ENCODE results near the gene SCN5A. TPM values are rescaled to one million over a fixed set of nuclear protein-coding genes. Genes with fewer than 3 reads are reported as not detected.

The SCN5A gene
- total RNA-seq, 1 experiment from 2014 or later, result 11.5 TPM

- no peak for TF ChIP-seq ELF1 (IDR thresholded peaks at IDR 0.05; ENCODE audit: borderline replicate concordance, low read depth)
- no peak for TF ChIP-seq ZNF274 (IDR thresholded peaks at IDR 0.05; ENCODE audit: low read depth, low read length)
- TF ChIP-seq RAD21 (IDR thresholded peaks at IDR 0.05; ENCODE audit: low read depth), result no peak
- TF ChIP-seq EZH2phosphoT487 (IDR thresholded peaks at IDR 0.05; ENCODE audit: borderline replicate concordance), result no peak
- no peak for TF ChIP-seq ATF3 (IDR thresholded peaks at IDR 0.05)
- no peak for TF ChIP-seq EZH2 (IDR thresholded peaks at IDR 0.05)
- no peak for TF ChIP-seq JUND (IDR thresholded peaks at IDR 0.05)
- TF ChIP-seq ZBTB33 (IDR thresholded peaks at IDR 0.05; ENCODE audit: extremely low read depth, insufficient replicate concordance, low read length), result no peak
- no peak for TF ChIP-seq SP1 (IDR thresholded peaks at IDR 0.05; ENCODE audit: low read depth)
- no peak for TF ChIP-seq POLR2AphosphoS5 (IDR thresholded peaks at IDR 0.05; ENCODE audit: low read depth, low read length)
- H3K4me1 ChIP-seq (ENCODE audit: control insufficient read depth in 1 of 2, insufficient read depth in 2 of 2, low read length in 2 of 2), result no peaks in the 10 kb centered on the region
- no peak for DNase-seq (ENCODE audit: low read depth, low spot score)
- no peaks in the 10 kb centered on the region for H3K36me3 ChIP-seq (ENCODE audit: control insufficient read depth in 1 of 2, insufficient read depth in 2 of 2, low read length in 2 of 2)
- no peaks in the 10 kb centered on the region for H4K20me1 ChIP-seq (ENCODE audit: insufficient read depth)
- H3K27me3 ChIP-seq (ENCODE audit: insufficient read depth, low read length), result no peaks in the 10 kb centered on the region
- POLR2A ChIA-PET, result no interaction called here
- H2AFZ ChIP-seq (ENCODE audit: low read depth, low read length, poor library complexity, severe bottlenecking), result no peak overlapping the region
- RAD21 ChIA-PET (ENCODE audit: low non-redundant PET in 1 of 2, low total read pairs in 2 of 2, uncharacterized antibody in 2 of 2, unreplicated experiment in 2 of 2), result no interaction called here
- H3K79me2 ChIP-seq (ENCODE audit: insufficient read depth, low read length), result no peaks in the 10 kb centered on the region
- BruUV-seq (replicated peaks), result no TSS peak
- no peak overlapping the region for H3K4me3 ChIP-seq (replicated peaks in 1 of 2; ENCODE audit: low read depth in 1 of 2, low read length in 2 of 2)
- H3K27ac ChIP-seq (ENCODE audit: low read depth, low read length), result no peak overlapping the region
- H3K9me2 ChIP-seq (ENCODE audit: insufficient read depth), result no peaks in the 10 kb centered on the region
- no peak for ATAC-seq
- CTCF ChIA-PET, result interaction anchor here (1.7 kb wide), 1 partner anchor 22 kb away, joined by 5 read pairs; no protein-coding TSS in a partner anchor
- no peak overlapping the region for H3K4me2 ChIP-seq (ENCODE audit: low read length)
- H3K9ac ChIP-seq (ENCODE audit: low read length), result no peak overlapping the region
- intact Hi-C loops (cut with micrococcal nuclease), result no loop called here
- no peaks in the 10 kb centered on the region for H3K9me3 ChIP-seq (ENCODE audit: control insufficient read depth in 1 of 2, insufficient read depth in 1 of 2, low read depth in 1 of 2, low read length in 2 of 2)
These were observed 105.9 kb downstream of the SCN5A start for GRCh38 chr3:38543586-38543985.
